ENCODE data around the gene RCBTB1.
"Not testable (repeated sequence)": the region's sequence is repeated elsewhere in the genome, so short reads cannot be mapped to it uniquely, and the experiment has no call there.

Gene RCBTB1

DNA sequence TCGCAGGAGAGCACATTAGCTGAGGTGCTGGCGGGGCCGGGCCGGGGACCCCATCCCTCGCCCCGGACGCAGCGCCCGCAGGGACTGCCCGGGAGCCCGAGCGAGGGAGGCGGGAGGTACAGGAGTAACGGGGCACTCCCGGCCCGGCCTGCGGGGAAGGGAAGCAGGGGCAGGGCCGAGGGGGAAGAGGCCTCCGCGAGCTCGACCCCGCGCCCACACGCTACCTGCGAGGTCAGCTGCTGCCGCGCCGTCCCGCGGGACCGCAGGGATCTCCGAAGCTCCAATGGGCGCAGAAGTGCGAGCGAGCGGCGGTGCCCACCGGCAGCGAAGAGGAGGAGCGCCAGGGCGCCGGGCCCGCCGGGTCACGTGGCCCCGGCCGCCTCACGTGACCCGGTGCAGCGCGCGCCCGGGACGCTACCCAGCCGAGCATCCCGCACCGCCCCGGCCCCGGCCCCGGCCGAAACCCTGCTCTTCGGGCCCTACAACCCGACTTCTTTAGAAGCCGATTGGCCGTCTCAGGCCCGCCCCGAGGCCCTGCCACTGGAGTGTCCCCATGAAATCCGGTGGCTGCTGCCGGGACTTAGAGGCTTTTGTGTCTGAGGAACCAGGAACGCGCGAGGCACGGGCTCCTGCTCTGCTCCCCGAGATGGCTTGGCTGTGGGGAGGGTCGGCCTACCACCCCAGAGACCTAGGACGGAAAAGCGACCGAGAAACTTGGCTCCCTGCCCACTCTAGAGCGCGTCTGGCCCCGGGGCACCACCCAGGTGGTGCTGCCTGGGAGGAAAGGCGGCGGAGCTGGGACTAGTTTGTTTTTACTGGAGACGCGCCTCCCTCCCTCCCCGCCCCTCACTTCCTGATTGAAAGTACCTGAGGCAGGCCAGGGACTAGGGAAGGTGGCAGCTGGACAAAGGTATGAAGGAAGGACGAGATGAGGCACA lies at the start of gene RCBTB1:
TSS of gene RCBTB1 (minus strand) at position 339 of the 938 bp plus-strand sequence. CDS start 18,279 bp downstream, outside the sequence.
- DNase-seq, result no peak

GRCh38 chr13:49633710-49634109 lies 48.4 kb upstream of the RCBTB1 start:
- no peak for DNase-seq

DNA sequence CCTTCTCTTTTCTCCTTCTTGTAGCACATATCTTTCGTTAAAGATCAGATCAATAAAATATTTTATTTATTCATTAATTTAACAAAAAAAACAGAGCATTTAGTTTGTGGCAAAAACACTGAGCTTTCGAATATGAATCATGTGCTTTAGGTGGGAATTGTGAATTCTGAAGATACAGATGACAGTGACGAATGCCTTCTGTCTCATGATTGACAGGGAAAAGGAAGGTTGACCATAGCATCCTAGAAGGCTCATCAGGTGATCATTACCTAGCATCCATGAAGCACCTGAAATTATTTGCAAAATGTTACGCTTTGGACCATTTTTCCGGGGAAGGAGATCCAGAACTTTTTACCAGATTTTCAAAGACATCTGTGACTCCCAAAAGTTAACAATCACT lies 46.8 kb upstream of the RCBTB1 start:
- no peak for DNase-seq

GRCh38 chr13:49630580-49630979 lies 45.2 kb upstream of the RCBTB1 start:
- DNase-seq, result no peak

DNA sequence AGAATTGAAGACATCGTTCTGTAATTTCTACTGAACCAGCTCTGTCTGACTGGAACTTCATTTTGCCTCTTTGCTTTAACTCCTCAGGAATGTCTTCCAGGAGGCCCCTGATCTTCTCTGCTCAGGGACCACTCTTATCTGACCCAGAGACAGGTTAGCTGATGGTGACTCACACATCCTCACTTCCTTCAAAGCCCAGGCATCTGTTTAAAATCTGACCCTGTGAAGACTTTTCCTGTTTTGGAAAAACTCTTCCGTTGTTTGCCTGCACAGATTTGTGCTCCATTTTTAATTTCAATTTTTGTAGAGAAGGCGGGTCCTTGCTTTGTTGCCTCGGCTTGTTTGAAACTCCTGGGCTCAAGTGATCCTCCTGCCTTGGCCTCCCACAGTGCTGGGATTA lies 44.6 kb upstream of the RCBTB1 start:
- DNase-seq, result no peak

- DNase-seq, result no peak
These were observed 44.0 kb upstream of the RCBTB1 start for GRCh38 chr13:49629196-49629938.

GRCh38 chr13:49627831-49628652 lies 42.7 kb upstream of the RCBTB1 start, which contains the start of gene ARL11:
TSS of gene ARL11 (plus strand) at chr13:49628507. CDS start at chr13:49630448, 1,941 bp downstream.
- DNase-seq, result no peak

DNA sequence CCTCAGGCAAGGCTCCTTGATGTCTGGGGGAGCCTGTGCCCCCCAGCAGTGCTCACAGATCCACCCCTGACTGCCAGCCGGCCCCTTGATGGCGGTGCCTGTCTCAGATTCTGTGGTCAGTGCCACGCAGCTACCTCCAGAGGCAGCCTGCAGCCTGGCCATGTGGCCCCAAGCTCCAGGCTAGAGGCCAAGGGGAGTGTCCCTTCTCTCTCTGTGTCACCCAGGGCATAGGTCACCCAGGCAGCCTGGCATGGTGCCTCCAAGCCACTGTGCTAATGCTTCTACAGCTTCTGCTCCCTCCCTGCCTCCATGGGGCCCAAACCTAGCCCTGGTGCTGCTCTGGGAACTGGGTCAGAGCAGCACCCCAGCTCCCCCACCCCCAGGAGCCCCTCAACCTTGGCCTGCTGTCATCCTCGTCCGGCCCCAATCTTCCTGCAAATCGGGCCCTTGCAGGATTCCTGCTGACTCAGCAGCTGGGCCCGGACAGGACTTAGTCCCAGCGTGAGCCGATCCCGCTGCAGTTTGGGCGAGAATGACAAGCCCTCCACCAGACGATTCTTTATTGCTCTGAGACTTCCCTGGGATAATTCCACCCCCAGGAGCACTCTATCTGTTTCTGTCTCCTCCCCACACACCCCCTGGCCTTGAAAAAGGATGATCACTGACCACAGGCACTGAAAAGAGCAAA lies 40.2 kb upstream of the RCBTB1 start:
- no peak for DNase-seq

DNA sequence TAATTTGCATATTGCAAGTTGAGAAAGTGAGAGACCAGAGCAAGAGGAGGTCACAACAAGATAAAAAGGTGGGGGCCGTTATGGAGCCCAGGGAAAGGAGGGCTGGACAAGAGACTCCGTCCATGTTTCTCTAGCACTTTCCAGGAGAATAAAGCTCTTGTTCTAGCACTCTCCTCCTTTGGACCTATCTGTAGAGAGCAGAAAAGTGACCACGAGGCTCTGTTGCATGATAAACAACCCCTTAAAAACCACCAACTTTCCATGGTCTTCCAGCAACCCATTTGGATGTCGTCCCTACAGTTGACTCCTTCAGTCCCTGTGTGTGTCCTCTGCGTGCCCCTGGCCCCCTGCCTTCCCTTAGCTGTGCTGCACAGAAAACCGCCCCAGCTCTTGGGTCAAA lies 38.9 kb upstream of the RCBTB1 start:
- no peak for DNase-seq

- no peak for DNase-seq
These were observed 37.0 kb upstream of the RCBTB1 start for GRCh38 chr13:49622174-49622946.

GRCh38 chr13:49620170-49620621 lies 34.8 kb upstream of the RCBTB1 start:
- no peak for DNase-seq

- DNase-seq, result no peak
These were observed 31.3 kb upstream of the RCBTB1 start for GRCh38 chr13:49616676-49617065.

GRCh38 chr13:49615836-49616675 lies 30.7 kb upstream of the RCBTB1 start:
- no peak for DNase-seq

DNA sequence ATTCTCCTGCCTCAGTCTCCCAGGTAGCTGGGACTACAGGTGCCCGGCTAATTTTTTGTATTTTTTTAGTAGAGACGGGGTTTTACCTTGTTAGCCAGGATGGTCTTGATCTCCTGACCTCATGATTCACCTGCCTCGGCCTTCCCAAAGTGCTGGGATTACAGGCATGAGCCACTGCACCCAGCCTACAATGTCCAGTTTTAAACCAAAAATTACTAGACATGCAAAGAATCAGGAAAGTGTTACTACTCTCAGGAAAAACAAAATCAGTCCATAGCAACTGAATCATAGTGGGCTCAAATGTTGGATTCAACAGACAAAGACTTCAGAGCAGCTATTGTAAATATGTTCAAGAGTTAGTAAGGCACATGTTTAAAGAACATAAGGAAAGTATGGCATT lies 26.7 kb upstream of the RCBTB1 start:
- not testable (repeated sequence) for DNase-seq

DNA sequence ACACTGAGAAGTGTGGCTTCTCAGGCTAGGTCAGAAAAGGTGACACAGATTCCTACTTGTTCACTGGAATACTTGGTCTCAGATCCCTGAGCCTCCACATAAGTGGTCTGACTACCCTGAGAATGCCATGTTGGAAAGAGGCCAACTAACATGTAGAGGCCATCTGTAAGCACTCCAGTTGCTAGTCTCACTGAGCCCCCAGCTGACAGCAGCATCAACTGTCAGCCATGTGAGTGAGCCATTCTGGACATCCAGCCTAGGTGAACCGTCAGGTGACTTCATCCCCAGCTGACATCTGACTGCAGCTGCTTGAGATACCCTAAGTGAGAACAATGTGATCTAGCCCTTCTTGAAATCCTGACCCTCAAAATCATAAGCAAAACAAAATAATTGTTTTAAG lies 24.8 kb upstream of the RCBTB1 start:
- no peak for DNase-seq

GRCh38 chr13:49608651-49609331 lies 23.4 kb upstream of the RCBTB1 start:
- no peak for DNase-seq

GRCh38 chr13:49607761-49608160 lies 22.4 kb upstream of the RCBTB1 start:
- DNase-seq, result no peak

- DNase-seq, result peak; percentile 58
These were observed 21.6 kb upstream of the RCBTB1 start for GRCh38 chr13:49606747-49607648.

GRCh38 chr13:49604570-49604969 lies 19.2 kb upstream of the RCBTB1 start:
- DNase-seq, result no peak
